ENCODE results near the gene COL12A1. TPM values are rescaled to one million over a fixed set of nuclear protein-coding genes. Genes with fewer than 3 reads are reported as not detected.

COL12A1 gene
- total and polyA plus RNA-seq, 2 experiments from 2014 or later: 0.39 to 6.3 TPM

- TF ChIP-seq REST (IDR thresholded peaks at IDR 0.05; ENCODE audit: unreplicated experiment) (no peak), ETS1 (IDR thresholded peaks at IDR 0.05) (no peak), ZNF114 (CRISPR knock-in tag; IDR thresholded peaks at IDR 0.05) (no peak), POLR2AphosphoS5 (IDR thresholded peaks at IDR 0.05; ENCODE audit: low read depth) (no peak), STAT1 (IDR thresholded peaks at IDR 0.05; ENCODE audit: unreplicated experiment) (no peak), CTCF (conservative IDR thresholded peaks at IDR 0.05; ENCODE audit: low read depth in 2 of 2) (no peak)
These were observed 50.2 kb downstream of the COL12A1 start (continued) for GRCh38 chr6:75155631-75156030.

GRCh38 chr6:75154973-75155372 is 50.9 kb downstream of the COL12A1 start:
- DNase-seq (ENCODE audit: low spot score): no peak
- H2AFZ ChIP-seq: no peak overlapping the region
- no peaks in the 10 kb centered on the region for H3K36me3 Mint-ChIP-seq (ENCODE audit: low read depth)
- no peaks in the 10 kb centered on the region for H3K36me3 ChIP-seq (ENCODE audit: insufficient read depth)
- H3K27me3 Mint-ChIP-seq (ENCODE audit: insufficient read depth, low read depth, poor library complexity): no peaks in the 10 kb centered on the region
- no peak overlapping the region for H3K4me2 ChIP-seq
- no peaks in the 10 kb centered on the region for H4K20me1 ChIP-seq (replicated peaks; ENCODE audit: insufficient read depth)
- no peak for ATAC-seq
- no peaks in the 10 kb centered on the region for H3K4me1 ChIP-seq (ENCODE audit: insufficient read depth)
- H3K4me3 ChIP-seq: no peak overlapping the region
- no peaks in the 10 kb centered on the region for H3K4me1 Mint-ChIP-seq
- no peaks in the 10 kb centered on the region for H3F3A ChIP-seq (replicated peaks; ENCODE audit: low read depth)
- no peaks in the 10 kb centered on the region for H3K27me3 ChIP-seq (ENCODE audit: insufficient read depth)
- H3K9me2 ChIP-seq (ENCODE audit: insufficient read depth): no peaks in the 10 kb centered on the region
- H3K79me2 ChIP-seq (replicated peaks; ENCODE audit: insufficient read depth): no peaks in the 10 kb centered on the region
- H3K27ac ChIP-seq (ENCODE audit: low read depth): no peak overlapping the region
- H3K9me3 Mint-ChIP-seq: no peaks in the 10 kb centered on the region
- no peak overlapping the region for H3K4me3 Mint-ChIP-seq
- no peak overlapping the region for H3K27ac Mint-ChIP-seq
- TF ChIP-seq STAT1 (IDR thresholded peaks at IDR 0.05; ENCODE audit: unreplicated experiment) (no peak), ZNF462 (CRISPR knock-in tag; IDR thresholded peaks at IDR 0.05) (no peak), CTCF (conservative IDR thresholded peaks at IDR 0.05; ENCODE audit: low read depth in 2 of 2) (no peak), ETS1 (IDR thresholded peaks at IDR 0.05) (no peak), ZNF114 (CRISPR knock-in tag; IDR thresholded peaks at IDR 0.05) (no peak), ZNF331 (CRISPR knock-in tag; IDR thresholded peaks at IDR 0.05; ENCODE audit: low read depth) (no peak)
